ENCODE results near the gene ROM1.
"Not testable (repeated sequence)": the region's sequence is repeated elsewhere in the genome, so short reads cannot be mapped to it uniquely, and the experiment has no call there.

Gene ROM1, protein sequence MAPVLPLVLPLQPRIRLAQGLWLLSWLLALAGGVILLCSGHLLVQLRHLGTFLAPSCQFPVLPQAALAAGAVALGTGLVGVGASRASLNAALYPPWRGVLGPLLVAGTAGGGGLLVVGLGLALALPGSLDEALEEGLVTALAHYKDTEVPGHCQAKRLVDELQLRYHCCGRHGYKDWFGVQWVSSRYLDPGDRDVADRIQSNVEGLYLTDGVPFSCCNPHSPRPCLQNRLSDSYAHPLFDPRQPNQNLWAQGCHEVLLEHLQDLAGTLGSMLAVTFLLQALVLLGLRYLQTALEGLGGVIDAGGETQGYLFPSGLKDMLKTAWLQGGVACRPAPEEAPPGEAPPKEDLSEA
- total RNA-seq, result 1.2 to 5.2 reads per million in 2 donors

DNA sequence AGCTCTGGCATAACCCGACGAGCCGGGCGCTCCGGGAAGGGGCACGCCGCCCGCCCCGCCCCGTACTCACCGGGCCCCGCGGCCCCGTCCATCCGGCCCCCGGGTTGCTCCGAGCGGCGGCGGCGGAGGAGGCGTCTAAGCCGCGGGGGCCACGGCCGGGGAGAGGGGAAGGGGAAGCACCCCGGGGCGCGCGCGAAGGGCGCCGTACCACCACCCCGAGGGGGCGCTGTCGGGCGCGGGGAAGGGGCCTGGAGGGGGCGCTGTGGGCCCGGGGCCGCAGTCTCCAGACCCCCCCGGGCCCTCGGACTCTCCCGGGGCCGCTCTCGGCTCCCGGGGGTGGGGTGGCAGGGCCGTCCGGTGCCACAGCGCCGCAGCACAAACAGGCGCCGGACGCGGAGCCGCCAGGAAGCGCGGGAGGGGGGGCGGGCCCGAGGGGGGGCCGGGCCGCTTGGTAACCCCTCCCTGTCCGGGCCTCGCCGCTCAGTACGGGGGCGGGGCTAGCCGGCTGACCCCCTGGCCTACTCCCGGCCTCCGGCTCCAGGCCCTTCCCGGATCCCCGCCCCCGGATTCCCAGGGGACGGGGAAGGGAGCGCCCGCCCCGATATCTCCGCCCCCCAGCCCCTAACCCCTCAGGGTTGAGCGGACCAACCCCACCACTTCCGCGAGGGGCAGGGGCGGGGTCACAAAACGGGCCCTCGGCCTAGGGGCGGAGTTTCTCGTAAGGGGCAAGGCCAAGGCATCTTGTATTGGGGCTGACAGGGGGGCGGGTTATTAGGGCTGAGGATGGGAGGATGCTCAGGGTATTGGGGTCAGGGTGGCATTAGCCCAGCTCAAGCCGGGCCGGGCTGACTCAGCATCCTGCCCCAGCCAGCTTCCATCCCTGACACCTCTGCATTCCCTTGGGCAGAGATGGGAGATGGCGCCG, at the start of gene ROM1, which contains the start of gene EML3:
Gene ROM1, plus strand, starts transcription at position 892 of the 925 bp plus-strand sequence. Its CDS starts 25 bp downstream, at position 917.
Gene EML3, minus strand, starts transcription at position 410 of the 925 bp plus-strand sequence. Its CDS starts 318 bp downstream, at position 92.
- peak; percentile 84 for DNase-seq

DNA sequence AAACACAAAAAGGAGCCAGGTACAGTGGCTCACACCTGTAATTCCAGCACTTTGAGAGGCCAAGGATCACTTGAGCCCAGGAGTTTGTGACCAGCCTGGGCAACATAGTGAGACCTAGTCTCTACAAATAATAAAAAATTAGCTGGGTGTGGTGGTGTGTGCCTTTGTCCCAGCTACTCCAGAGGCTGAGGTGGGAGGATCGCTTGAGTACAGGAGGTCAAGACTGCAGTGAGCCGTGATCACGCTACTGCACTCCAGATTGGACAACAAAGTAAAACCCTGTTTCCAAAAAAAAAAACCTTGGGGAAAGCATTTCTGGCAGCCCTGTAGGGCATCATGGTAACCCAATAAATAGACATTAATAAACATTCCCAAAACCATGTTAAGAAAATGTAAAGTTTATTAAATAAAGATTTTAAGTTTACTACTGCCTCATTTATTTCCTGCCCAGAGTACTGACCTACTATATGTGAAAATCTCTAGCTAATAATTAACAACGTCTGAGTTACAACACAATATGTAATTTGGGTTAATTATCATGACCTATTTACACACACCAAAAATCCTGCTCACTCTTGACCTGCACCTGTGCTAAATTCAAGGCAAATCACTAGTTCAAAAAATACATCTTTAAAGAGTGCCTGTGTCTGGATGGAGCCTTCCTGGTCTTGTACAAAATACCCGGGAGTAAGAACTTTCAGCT, 47.8 kb upstream of the ROM1 start:
- DNase-seq, result no peak

DNA sequence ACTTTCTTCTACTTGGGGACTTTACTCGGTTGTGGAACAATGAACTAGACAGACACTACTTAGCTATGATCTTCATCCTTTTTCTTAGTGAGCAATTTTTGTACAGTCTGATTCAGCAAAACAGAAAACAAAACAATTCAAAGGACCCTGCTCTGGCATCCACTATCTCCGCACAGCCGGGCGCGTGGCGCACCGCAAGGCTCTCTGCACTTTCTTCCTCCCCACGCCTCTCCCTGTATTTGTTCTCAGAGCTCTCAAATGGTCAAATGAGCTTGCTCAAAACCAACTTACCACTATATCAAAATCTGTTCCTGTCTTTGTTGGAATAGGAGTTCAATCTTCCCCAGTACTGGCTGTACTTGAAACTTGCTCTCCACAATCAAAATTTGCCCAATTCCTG, 46.8 kb upstream of the ROM1 start:
- no peak for DNase-seq

DNA sequence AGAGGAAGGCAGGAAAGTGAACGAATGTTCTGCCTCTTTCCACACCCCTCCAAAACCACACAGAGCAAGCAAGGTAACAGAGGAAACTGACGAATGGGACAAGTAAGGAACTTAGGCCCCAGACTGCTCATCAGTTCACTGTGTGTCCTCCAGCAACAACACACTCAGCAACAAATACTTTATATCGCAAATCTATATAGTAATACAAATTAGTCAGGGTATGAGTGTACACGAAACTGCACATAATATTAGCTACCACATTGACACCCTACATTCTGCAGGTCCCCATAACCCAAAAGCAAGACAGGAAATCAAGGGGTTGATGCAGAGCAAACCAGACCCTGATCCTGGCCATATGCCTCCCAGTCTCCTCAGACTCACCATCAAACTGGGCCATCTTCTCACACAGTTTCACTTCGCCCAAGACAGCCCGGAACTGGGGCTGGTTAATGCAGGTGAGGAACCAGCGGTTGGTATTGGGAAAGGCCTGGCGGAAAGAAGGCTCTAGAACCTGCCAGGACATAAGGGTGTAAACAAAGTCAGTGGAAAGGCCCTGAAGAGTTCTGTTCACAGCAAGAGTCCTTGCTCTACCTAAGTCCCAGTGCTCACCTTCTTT, 45.9 kb upstream of the ROM1 start:
- no peak for DNase-seq

DNA sequence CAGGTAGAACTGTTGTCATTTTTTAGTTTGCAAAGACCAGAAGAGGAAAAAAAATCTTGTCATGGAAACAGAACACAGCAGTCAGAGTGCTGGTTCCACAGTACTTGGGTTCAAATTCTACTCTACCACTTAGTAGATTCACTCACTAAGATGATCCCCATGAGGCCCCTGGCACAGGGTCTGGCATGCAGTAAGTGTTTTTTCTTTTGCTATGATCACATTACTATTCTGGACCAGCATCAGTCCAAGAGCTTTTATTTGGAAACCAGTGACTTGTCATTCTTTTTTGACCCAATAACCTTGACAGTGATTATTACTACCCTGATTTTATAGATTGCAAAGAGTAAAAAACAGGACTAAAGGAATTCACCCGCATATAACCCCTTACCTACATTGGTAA, 43.4 kb upstream of the ROM1 start:
- DNase-seq, result no peak

DNA sequence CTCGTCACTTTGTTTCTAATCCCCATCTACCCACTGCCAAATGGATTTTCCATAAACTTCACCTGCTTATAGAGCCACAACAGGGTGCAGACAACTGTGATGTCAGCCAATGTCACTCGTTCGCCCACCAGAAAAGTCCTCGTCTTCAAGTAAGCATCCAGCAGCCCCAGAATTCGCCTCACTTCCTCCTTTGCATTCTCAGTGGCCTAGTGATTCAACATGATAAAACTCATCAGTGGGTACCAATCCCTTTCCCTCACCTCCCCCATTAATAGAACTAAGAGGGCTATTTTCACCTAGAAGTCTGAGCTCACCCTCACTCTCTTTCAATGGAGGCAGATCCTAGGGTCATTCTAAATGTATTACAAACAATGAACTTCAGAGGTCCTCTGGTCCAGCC, 42.2 kb upstream of the ROM1 start:
- not testable (repeated sequence) for DNase-seq

DNA sequence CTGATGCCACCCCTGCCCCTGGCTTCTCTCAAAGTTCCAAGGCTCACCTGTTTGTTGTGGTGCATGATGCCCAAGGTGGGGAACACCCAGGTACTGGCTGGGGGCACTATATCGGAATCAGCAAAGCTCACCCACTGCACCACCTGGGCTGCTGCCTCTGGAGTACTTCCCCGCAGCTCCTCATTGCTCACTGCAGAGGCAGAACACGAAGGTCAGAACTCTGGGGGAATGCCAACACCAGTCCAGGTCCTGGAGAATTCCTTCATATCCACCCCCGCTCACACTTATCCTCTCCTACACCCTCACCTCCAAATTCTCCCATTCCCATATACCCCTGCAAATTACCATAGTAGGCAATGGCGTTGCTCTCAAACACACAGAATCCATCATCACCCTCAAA, 41.6 kb upstream of the ROM1 start:
- not testable (repeated sequence) for DNase-seq

DNA sequence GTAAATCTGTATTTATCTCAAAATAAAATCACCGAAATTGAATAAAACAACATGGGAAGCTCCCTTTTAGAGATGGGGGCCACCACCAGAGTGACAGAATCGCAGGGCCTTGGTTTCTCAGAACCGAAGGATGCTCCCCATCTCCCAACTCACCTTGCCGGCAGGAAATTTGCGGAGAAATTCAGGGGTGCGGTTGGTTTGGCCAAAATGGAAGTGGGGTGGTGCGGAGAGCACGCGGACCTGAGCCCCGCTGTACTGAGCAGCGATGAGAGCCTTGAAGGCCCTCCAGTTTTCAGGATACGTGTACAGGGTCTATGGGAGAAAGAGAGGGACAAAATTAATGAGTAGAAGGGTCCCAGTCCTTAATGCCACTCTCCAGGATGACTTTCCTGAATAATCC, 40.6 kb upstream of the ROM1 start:
- no peak for DNase-seq

DNA sequence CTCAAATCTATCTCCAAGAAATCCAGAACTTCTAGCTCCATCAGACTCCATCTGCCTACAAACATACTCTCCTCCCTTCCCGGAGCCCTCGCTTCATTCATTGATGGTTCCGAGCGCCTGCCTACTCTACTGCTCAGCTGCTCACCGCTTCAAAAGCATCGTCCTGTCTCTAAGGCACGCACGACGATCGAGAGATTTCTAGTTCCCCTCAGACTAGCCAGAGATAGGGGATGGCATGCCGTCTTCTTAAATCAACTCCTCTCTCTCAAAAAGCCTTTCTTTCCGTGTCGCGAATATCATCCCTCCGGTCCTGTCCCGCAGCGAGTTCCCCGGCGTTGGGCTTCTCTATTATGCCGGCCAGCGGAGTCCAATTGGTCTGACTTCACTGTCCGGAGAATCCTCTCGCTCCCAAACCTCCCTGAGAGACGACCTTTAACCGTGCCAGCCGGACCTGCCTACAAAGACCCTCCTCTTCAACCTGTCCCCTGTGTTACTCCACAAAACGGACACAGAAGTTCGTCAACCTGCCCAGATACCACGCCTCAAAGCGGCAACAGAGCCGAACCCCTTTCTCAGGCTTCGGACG, 40.0 kb upstream of the ROM1 start:
- DNase-seq, result no peak

DNA sequence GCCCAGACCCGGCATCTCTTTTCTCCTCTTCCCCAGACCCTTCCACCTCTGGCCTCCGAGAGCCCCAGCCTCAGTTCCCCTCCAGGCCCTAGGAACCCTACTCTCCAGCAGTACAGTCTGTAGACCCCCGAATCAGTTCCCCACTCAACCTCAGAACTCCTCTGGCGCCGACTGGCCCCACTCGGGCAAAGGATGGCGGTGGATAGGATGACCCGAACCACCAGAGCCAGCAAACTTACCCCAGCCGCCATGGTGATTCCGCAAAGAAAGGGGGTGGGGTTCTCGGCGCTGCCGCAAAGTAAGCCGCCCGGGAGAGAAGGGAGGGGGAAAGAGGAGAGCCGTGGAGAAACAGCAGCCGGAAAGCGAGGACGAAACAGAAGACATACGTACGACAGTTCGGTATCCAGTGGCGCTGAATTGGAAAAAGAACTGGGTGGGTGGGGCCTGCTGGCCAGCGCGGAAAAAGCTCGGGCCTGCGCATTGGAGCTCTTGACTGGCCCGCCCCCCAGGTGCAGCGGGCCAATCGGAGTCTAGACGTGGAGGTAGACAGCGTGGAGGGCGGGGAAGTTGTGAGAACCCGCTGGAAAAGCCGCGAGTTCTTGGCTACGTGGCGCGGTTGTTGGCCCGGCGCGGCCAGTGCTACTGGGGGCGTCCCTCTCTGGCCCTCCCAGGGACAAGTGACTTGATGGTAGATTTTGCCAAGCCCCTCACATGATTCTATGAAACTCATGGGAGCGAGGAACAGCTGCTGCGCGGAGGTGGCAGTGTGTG, 39.3 kb upstream of the ROM1 start, which contains the start of gene EEF1G:
Gene EEF1G, minus strand, starts transcription at position 300 of the 771 bp plus-strand sequence. Its CDS starts 49 bp downstream, at position 251.
- peak; percentile 93 for DNase-seq

DNA sequence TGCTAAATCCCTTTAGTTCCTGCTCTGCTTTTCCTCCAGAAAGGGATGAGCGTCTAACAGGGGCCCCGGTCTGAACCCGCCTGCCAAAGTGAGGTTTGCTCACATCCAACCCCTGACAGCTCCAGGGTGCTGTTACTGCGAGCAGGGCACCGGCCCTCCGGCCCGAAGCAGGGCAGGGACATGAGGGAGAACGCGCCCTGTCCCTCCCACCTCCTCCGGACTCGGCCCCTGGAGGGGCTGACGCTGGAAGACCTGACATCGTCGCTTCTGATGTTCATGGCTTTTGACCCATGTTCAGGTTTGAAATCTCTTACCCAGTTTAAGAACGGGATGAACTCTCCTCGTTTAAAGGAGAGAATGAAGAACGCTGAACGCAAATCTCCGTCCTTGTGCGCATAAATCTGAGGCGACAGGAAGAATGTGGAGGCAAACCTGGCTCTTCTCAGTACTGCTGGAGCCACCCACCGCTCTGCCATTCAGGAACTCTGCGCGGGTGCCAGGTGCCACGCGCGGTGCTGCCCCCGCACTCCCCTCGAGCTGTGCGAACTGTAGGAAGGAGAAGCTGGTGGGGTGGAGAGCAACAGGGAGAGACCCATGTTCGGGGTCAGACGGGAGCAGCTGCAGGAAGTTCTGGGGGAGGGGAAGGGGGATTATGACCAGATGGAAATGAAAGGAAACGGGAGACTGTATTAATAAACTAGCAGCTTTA, 38.5 kb upstream of the ROM1 start:
- no peak for DNase-seq

DNA sequence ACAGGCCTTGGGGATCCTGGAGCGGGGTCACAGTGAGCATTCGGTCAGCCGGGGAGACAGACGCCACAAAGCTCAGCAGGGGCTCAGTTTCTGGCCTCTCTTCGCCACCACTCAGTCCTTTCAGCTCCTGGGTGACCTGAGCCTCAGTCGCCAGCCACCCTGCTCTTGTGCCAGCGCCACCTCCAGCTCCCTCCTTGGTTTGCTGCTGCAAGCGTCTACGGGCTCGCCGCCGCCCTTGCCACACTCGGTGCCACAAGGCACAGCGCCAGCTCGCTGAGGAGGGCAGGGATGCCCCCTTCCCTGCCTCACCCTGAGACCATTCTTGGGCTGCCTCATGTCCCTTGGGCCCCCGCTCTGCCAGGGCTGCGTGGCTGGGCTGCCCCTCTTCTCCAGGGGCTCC, 37.9 kb upstream of the ROM1 start:
- DNase-seq, result no peak

DNA sequence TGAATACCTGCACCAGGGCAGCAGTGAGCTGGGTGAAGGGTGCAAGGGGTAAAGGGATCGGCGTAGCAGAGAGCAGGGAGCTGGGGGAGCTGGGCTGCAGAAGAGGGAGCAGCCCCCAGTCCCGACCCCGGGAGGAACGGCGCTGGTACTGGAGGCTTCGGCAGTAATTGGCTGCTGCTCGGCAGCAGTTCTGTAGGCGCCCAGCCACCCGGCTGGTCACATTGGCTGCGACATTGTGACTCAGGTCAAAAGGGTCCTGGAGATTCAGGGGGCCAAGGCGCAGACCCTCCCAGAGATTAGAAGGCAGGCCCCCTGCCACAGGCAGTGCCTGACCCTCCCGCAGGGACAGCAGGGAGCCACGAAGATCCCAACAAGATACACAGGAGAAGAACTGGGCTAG, 37.2 kb upstream of the ROM1 start:
- no peak for DNase-seq

DNA sequence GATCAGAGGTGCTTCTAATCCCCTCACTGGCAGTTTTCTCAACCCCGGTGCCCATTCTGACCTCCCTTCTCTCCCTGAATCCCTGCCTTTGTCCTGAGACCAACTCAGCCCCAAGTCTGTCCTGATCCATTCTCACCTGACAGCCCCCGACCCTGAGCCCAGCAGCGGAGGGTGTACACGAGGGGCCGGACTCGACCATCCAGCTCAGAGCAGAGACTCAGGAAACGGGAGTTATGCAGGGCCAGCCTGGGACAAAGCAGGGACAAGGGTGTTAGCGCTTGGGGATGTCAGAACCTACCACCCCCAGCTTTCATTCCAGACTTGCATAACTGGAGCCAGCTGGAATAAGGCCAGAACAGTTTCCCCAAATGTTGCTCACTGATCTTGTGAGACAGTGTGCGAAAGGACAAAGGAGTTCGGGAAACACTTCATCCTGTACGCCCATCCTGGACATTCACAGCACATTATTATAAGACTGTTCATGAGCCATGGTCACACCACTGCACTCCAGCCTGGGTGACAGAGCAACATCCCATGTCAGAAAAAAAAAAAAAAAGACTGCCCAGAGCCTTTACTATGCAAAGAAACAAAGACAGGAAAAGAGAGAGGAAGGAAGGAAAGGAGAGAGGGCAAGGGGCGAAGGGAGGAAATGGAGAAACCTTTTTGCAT, 35.9 kb upstream of the ROM1 start:
- no peak for DNase-seq

DNA sequence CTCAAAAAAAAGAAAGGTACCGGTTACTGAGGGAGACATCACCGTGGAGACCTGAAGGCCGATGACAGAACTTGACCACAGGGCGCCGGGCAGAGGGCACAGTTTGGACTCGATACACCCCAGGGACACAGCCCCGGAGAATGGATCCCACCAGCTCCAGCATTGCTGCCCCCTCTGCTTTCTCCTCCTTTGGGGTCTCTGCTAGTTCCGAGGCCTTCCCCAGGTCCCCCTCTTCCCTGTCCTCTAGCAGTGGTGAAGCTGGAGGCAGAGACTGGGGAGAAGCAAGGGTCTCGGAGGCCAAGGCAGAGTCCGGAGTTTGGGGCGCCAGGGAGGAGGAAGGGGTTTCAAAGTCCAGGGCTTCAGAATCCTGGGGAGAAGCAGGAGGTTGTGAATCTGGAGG, 34.5 kb upstream of the ROM1 start:
- no peak for DNase-seq

DNA sequence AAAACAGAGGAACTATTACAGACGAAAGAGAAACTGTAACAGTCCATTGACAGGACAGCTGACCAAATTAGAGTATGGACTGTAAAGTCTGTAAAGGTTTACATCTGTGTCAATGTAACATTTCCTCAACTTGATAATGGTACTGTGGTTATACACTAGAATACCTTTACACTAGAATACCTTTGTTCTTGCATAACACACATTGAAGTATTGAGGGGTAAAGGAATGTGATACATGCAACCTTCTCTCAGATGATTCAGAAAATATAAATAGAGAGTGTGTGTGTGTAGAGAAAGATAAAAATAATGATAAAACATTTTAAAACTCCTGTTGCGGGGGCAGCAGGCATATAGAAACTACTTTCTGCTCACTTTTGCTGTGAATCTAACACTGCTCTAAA, 33.8 kb upstream of the ROM1 start:
- DNase-seq, result no peak

DNA sequence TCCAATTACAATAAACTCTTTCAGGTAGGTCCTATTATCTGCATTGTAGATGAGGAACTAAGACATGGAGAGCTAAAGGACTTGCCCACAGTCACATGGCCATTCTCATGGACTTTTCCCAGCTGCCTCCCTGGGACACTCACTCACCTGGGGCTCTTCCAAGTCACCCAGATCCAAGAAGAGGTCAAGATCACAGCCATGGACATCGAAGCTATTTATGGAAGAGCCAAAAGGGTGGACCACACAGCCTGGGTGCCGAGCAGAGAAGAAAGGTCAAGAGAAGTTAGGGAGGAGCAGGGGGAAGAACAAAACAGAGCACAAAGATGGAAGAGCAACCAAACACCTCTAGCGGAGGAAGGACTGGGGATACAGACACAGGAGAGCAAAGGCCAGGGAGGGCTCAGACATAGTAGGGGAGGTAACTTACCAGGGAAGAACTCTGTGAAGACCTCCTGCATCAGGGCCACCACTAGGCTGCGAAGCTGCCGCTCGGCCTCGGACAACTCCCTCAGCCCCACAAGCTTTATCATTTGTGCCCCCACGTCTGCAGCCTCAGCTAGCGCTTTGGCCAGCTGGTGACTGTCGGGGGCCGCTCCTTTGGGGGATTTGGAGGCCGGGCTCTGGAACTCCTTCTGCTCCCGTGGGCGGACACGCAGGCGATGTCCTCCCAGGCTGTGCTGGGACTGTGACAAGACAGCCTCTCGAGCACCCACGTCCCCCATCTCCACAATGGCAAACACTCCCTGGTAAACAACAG, 31.9 kb upstream of the ROM1 start:
- no peak for DNase-seq

DNA sequence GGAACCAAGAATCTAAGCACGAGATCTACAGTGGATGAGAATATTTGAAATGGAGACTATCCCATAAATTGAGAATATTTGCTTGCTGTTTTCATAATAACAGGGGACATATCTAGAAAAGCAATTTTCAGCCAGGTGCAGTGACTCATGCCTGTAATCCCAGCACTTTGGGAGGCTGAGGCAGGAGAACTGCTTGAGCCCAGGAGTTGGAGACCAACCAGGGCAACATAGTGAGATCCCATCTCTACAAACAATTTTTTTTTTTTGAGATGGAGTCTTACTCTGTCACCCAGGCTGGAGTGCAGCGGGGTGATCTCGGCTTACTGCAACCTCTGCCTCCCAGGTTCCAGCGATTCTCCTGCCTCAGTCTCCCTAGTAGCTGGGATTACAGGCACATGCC, 31.3 kb upstream of the ROM1 start:
- DNase-seq, result not testable (repeated sequence)

DNA sequence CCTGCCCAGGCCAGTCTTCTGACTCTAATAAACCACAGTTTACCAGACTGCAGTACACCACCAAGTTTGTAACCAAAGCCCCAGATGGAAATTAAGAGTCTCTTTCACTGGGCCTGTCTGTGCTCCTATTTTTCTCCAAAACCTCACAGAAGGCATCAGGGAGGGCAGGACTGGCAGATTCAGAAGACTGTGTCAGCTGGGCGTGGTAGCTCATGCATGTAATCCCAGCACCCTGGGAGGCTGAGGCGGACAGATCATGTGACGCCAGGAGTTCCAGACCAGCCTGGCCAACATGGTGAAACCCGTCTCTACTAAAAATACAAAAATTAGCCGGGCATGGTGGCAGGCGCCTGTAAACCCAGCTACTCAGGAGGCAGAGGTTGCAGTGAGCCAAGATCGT, 27.7 kb upstream of the ROM1 start:
- not testable (repeated sequence) for DNase-seq

Data from T-helper 9 cell (primary cell).